Progenitor cell of endocrine pancreas (in vitro differentiated cells): ENCODE measurements around the gene MYOM3. TPM values are rescaled to one million over a fixed set of nuclear protein-coding genes. Genes with fewer than 3 reads are reported as not detected.

Source experiments
- DNase-seq: peaks from one replicate; pipeline ENCODE4 v3.0.0; 2021; ENCODE audit warnings: low spot score; ENCODE audit not compliant: unreplicated experiment
- H3K27ac Mint-ChIP-seq: 2 replicates; pipeline ENCODE4 v1.8.0; 2021; ENCODE audit warnings: mild to moderate bottlenecking, moderate library complexity, mixed read lengths
- H3K27me3 Mint-ChIP-seq: 2 replicates; pipeline ENCODE4 v1.8.0; 2021; ENCODE audit warnings: mixed read lengths
- H3K36me3 Mint-ChIP-seq: 2 replicates; pipeline ENCODE4 v1.8.0; 2022; ENCODE audit warnings: mixed read lengths; ENCODE audit not compliant: insufficient read depth
- H3K4me1 Mint-ChIP-seq: 2 replicates; pipeline ENCODE4 v1.8.0; 2021; ENCODE audit warnings: low read depth, mixed read lengths
- H3K4me3 Mint-ChIP-seq: 2 replicates; pipeline ENCODE4 v1.8.0; 2021; ENCODE audit warnings: low read depth, mild to moderate bottlenecking, moderate library complexity, mixed read lengths
- H3K9me3 Mint-ChIP-seq: 2 replicates; pipeline ENCODE4 v1.8.0; 2021; ENCODE audit warnings: low read depth, mixed read lengths
- CTCF ChIP-seq: fragments of 200-600 bp; sonication (generic); IDR thresholded peaks from one replicate; pipeline ENCODE4 v1.5.0; 2021; ENCODE audit warnings: antibody characterized with exemption, mild to moderate bottlenecking; ENCODE audit not compliant: unreplicated experiment
- total RNA-seq: library from RNA; stranded (reverse); gene quantifications from 2 replicates; pipeline ENCODE4 v1.2.1, GENCODE V29; 2021

Gene MYOM3
- total RNA-seq, 1 donor from 2014 or later = 0.84 TPM

GRCh38 chr1:24127134-24127800 is 15.3 kb upstream of the MYOM3 start:
- Mint-ChIP-seq H3K27ac (no peak overlapping the region), H3K4me1 (peaks cover 5% of the 10 kb centered on the region), H3K27me3 (no peaks in the 10 kb centered on the region), H3K36me3 (no peaks in the 10 kb centered on the region), H3K9me3 (no peaks in the 10 kb centered on the region), H3K4me3 (no peak overlapping the region)
- DNase-seq = no peak
- TF ChIP-seq CTCF = no peak

GRCh38 chr1:24126672-24127023 is 14.7 kb upstream of the MYOM3 start:
- peaks cover 5% of the 10 kb centered on the region for H3K4me1 Mint-ChIP-seq
- H3K9me3 Mint-ChIP-seq = no peaks in the 10 kb centered on the region
- no peaks in the 10 kb centered on the region for H3K36me3 Mint-ChIP-seq
- TF ChIP-seq CTCF = no peak
- no peak overlapping the region for H3K27ac Mint-ChIP-seq
- H3K4me3 Mint-ChIP-seq = no peak overlapping the region
- H3K27me3 Mint-ChIP-seq = no peaks in the 10 kb centered on the region
- no peak for DNase-seq

- TF ChIP-seq CTCF = no peak
- H3K36me3 Mint-ChIP-seq = no peaks in the 10 kb centered on the region
These were observed 14.2 kb upstream of the MYOM3 start for GRCh38 chr1:24126018-24126671.

GRCh38 chr1:24125456-24125855 is 13.5 kb upstream of the MYOM3 start:
- Mint-ChIP-seq H3K27me3 (no peaks in the 10 kb centered on the region), H3K27ac (no peak overlapping the region), H3K9me3 (no peaks in the 10 kb centered on the region), H3K36me3 (no peaks in the 10 kb centered on the region), H3K4me3 (no peak overlapping the region), H3K4me1 (peaks cover 6% of the 10 kb centered on the region)
- DNase-seq = no peak
- TF ChIP-seq CTCF = no peak

More at GRCh38 chr1:24126018-24126671, 14.2 kb upstream of the MYOM3 start:
- H3K9me3 Mint-ChIP-seq = no peaks in the 10 kb centered on the region
- DNase-seq = no peak
- no peak overlapping the region for H3K27ac Mint-ChIP-seq
- H3K4me1 Mint-ChIP-seq = peaks cover 5% of the 10 kb centered on the region
- no peak overlapping the region for H3K4me3 Mint-ChIP-seq
- no peaks in the 10 kb centered on the region for H3K27me3 Mint-ChIP-seq

GRCh38 chr1:24124980-24125379 is 13.0 kb upstream of the MYOM3 start:
- no peak for TF ChIP-seq CTCF
- peaks cover 11% of the 10 kb centered on the region for H3K4me1 Mint-ChIP-seq
- no peak overlapping the region for H3K4me3 Mint-ChIP-seq
- H3K27me3 Mint-ChIP-seq = no peaks in the 10 kb centered on the region
- H3K36me3 Mint-ChIP-seq = no peaks in the 10 kb centered on the region
- H3K9me3 Mint-ChIP-seq = no peaks in the 10 kb centered on the region
- H3K27ac Mint-ChIP-seq = no peak overlapping the region
- DNase-seq = no peak
